B cell (primary cell): ENCODE data around the gene NXF3. TPM values are rescaled to one million over a fixed set of nuclear protein-coding genes. Genes with fewer than 3 reads are reported as not detected.

Source experiments
- polyA plus RNA-seq: library from polyadenylated mRNA; depleted of rRNA; stranded (reverse); fragments of >200 nt; gene quantifications from 2 replicates; pipeline ENCODE4 v1.2.3, GENCODE V29; 2012
- total RNA-seq, 2 donors: library from RNA; stranded (reverse); fragments of 120-200 nt in 1 of 2; gene quantifications; 1 replicate in 1 of 2; 2 replicates in 1 of 2; pipeline versions ENCODE4 v1.2.3 to v1.2.4, GENCODE V29; 2013 to 2022

NXF3 gene
- total and polyA plus RNA-seq, 2 donors (not counting 1 experiment from before 2014, with no cell fraction given), result not detected

Other genes with a start within 250 kb of the NXF3 start
- 0.34 and 1.4 TPM in 2 replicates for gene RAB40AL, start 155.9 kb downstream of the NXF3 start, total RNA-seq
- 0.45 and 0.48 TPM in 2 replicates for gene RAB40AL, start 155.9 kb downstream of the NXF3 start, polyA plus RNA-seq
- 0.39 TPM in 1 of 2 replicates, not detected in the other for gene BEX1, start 29.0 kb downstream of the NXF3 start, total RNA-seq
- gene BEX1, start 29.0 kb downstream of the NXF3 start, polyA plus RNA-seq, result 0.84 and 1.7 TPM in 2 replicates
- gene BEX4, start 122.0 kb upstream of the NXF3 start, total RNA-seq, result 17.2 and 19.8 TPM in 2 replicates
- gene BEX4, start 122.0 kb upstream of the NXF3 start, polyA plus RNA-seq, result 32.1 and 83.0 TPM in 2 replicates
- gene TCEAL8, start 162.0 kb upstream of the NXF3 start, total RNA-seq, result 14.4 and 17.5 TPM in 2 replicates
- 4.1 and 4.9 TPM in 2 replicates for gene TCEAL8, start 162.0 kb upstream of the NXF3 start, polyA plus RNA-seq
- not detected in 2 replicates for gene TCEAL5, start 183.6 kb upstream of the NXF3 start, total RNA-seq
- gene TCEAL5, start 183.6 kb upstream of the NXF3 start, polyA plus RNA-seq, result not detected in 2 replicates
- 15.9 and 17.9 TPM in 2 replicates for gene BEX2, start 217.8 kb upstream of the NXF3 start, total RNA-seq
- gene BEX2, start 217.8 kb upstream of the NXF3 start, polyA plus RNA-seq, result 34.6 and 78.5 TPM in 2 replicates
- gene TCEAL7, start 237.1 kb upstream of the NXF3 start, total RNA-seq, result not detected in 2 replicates
- gene TCEAL7, start 237.1 kb upstream of the NXF3 start, polyA plus RNA-seq, result not detected in 2 replicates